HG02852 (cell line): ENCODE measurements around the gene MLN.

ENCODE experiments used
- ATAC-seq: cut with Tn5 transposase; IDR thresholded peaks from one replicate; pipeline ENCODE4 v1.9.1; 2021; ENCODE audit warnings: mild to moderate bottlenecking, moderate library complexity; ENCODE audit not compliant: unreplicated experiment

Gene MLN

GRCh38 chr6:33756211-33756954 lies 47.4 kb downstream of the MLN start:
- no peak for ATAC-seq

- ATAC-seq: no peak
These were observed 48.5 kb downstream of the MLN start for GRCh38 chr6:33755070-33755869.

DNA sequence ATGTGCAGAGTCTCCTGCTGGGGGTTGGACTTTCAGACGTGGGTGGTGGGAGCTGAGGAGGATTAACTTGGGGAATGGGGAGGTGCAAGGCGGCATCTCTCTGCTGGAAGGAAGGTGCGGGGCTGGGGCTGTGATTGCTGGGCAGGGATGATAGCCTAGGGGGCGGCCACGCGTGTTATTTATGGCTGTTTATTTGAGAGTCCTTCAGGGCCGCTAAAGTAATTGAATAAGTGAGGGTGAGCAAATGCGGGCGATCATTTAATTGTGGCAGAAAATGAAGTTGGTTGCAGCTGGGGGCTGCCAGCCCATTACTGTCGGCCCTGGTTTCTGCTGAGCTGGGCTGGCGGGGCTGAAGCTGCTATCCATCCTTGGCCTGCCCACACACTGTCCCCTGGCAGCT lies 49.6 kb downstream of the MLN start:
- no peak for ATAC-seq

DNA sequence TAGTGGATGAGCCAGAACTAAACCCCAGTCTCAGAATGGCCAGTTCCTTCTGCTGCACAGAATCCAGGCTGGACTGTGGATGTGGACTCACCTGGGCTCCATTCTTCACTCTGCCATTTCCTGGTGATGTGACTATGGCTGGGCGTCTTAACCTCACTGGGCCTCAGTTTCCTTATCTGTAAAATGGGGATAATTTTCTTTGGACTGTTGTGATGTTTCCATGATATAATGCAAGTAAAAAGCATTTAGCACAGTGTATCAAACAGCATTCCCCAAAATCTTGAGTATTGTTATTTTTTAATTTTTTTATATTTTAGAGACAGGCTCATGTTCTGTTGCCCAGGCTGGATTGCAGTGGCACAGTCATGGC lies 51.2 kb downstream of the MLN start:
- no peak for ATAC-seq

DNA sequence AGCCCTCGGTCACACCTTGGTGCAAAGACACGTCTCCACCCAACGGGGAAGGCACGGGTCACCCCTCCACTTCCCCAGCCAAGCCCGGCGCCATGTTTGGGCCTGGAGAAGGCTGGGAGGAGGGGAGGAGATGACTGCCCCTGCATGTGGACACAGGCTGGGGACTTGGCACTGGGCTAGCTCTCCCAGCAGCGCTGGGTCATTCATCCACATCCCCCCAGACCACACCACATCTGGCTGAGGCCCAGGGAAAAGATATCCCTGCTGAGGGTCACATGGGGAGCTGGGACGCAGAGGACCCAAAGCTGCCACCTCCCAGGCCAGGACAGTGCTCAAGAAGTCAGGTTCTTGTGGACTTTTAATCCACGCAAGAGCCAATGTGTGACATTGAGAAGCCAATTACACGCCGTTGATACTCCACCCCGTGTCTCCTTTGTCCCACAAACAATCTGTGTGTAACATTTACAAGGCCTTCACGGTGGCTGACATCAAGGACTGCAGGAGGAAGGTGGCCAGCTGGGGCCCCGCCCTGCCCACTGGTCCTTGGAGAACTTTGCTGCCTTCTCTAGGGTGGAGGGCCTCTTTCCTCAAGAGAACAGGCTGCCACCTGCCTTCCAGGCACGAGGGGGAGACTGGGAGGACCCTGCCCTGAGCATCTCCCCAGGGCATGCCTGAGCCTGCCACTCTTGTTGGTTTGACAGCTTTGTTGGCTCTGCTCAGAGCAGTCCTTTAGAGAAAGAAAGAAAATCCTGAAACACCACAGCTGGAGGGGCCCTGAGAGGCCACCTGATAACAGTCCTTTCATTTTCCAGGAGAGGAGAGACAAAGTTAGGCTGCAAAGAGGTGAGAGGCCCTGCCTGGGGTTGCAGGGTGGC lies 51.8 kb downstream of the MLN start:
- no peak for ATAC-seq

DNA sequence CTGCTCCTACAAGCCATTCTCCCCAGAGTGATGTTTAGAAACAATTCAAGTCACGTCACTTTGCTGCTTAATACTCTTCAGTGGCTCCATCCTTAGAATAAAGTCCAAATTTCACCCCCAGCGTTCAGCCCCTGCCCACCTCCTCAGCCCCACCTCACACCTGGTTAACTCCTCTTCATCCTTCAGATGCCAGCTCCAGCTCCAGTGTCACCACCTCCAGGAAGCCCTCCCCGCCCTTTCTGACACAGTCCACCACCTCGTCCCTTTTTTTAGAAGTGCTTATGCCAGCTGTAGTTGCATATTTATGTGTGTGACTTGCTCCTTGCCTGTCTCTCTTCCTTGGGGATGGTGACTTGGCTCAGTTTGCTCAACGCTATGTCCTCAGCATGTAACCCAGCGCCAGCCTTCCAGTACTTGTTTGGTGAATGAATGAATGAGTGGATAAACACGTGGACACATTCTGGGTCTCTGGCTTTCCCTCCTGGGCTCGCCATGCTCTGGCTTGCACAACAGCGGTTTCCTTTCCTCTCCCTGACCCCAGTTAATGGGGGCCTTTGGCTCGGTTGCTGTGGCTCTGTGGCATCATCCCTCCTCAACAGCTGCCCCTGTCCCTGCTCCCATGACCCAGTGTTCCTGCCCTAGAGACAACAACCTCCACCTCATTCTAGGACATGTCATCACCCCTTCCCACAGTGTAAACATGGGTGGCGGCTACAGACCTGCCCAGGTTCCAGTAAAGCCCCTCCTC lies 53.4 kb downstream of the MLN start:
- no peak for ATAC-seq

GRCh38 chr6:33749401-33749800 lies 54.4 kb downstream of the MLN start:
- ATAC-seq: no peak

DNA sequence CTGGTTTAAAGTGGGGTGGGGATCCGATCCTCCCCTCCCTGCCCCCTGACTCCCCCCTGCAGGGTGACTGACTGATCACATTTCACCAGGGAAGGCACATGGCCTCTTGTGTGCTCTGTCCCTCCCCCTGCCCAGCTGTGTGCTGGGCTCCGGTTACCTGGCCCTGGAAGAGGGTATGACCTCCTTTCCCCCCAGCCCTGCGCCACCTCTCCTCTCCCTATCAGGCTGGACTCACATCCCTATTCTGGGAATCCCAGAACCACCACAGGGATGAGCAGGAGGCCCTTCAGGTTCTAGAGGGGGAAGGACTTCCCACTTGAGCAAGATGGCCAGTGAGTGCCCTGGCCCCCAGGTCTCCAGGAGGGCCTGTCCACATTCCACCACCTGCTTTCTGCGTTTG lies 55.0 kb downstream of the MLN start:
- ATAC-seq: no peak

GRCh38 chr6:33747823-33748222 lies 56.0 kb downstream of the MLN start:
- ATAC-seq: no peak

- no peak for ATAC-seq
These were observed 57.1 kb downstream of the MLN start, which contains the start of gene IP6K3 for GRCh38 chr6:33746651-33747100. TSS of gene IP6K3 (minus strand) at chr6:33746905. CDS start at chr6:33735476, 11,429 bp downstream.

- no peak for ATAC-seq
These were observed 57.7 kb downstream of the MLN start for GRCh38 chr6:33746036-33746600.

DNA sequence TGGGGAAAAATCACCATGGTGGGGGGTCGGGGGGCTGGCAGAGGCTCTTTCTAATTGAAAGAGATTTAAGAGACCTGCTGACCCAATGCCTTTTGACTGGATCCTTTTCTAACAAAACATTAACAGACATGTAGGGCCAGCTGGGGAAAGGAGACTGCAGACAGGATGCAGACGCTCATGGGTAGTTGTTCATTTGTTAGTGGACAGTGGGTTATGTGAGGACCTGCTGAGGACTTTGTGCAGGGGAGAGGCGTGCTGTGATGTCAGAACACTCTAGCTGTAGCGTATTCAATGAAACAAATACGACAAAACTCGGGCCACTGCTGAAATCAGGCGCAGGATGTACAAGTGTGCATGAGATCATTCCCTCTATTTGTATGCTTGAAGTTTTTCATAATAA lies 58.3 kb downstream of the MLN start:
- ATAC-seq: no peak

- no peak for ATAC-seq
These were observed 58.8 kb downstream of the MLN start for GRCh38 chr6:33744895-33745546.
